ENCODE results near the gene SLC2A9.

DNA sequence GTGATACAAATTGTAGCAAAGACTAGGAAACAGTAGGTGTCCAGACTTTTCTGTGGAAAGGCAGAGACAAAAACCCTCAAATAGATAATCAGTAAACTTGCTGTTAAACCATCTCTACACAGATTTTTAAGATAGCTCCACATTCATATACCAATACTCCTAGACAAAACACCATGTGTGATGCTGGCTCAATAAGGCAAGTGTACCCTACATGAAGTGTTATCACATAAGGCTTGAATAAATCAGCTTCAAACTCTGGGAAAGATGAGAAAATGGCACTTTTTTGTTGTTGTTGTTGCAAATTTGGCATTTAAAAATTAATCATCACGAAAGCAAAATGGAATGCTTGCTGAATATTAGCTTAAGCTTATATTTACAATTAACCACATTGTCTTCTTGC, 194.7 kb downstream of the SLC2A9 start:
- TF ChIP-seq CTCF (conservative IDR thresholded peaks at IDR 0.05; ENCODE audit: low read length) (no peak), EZH2phosphoT487 (IDR thresholded peaks at IDR 0.05; ENCODE audit: borderline replicate concordance) (no peak)

Data from Loucy (cell line).